Heart right ventricle (tissue), 16 donors: ENCODE data around the gene SPATC1L. TPM values are rescaled to one million over a fixed set of nuclear protein-coding genes. Genes with fewer than 3 reads are reported as not detected.
"Not testable (repeated sequence)": the region's sequence is repeated elsewhere in the genome, so short reads cannot be mapped to it uniquely, and the experiment has no call there.

Source experiments
- ATAC-seq, 8 donors: fragments of 200-7000 bp; cut with Tn5 transposase; one replicate each; pipeline ENCODE4 v1.9.1; 2020; ENCODE audit warnings: mild to moderate bottlenecking in 8 of 8, moderate library complexity in 8 of 8, moderate number of reproducible peaks in 1 of 8
- DNase-seq, 2 donors: peaks; one replicate each; pipeline ENCODE4 v3.0.0-alpha.2; 2020
- H3K27ac ChIP-seq, 10 donors: fragments of 200-600 bp; sonication (generic) in 2 of 10; one replicate each; pipeline versions ENCODE4 v1.5.0 to v1.8.0; 2020 to 2022; ENCODE audit warnings: mild to moderate bottlenecking in 3 of 10
- H3K27me3 ChIP-seq, 7 donors: fragments of 200-600 bp; one replicate each; pipeline ENCODE4 v1.8.0; 2021 to 2022; ENCODE audit warnings: mild to moderate bottlenecking in 2 of 7
- H3K36me3 ChIP-seq, 9 donors: fragments of 200-600 bp; sonication (generic) in 1 of 9; one replicate each; pipeline versions ENCODE4 v1.5.0 to v1.8.0; 2020 to 2022; ENCODE audit warnings: mild to moderate bottlenecking in 2 of 9
- H3K4me1 ChIP-seq, 9 donors: fragments of 200-600 bp; sonication (generic) in 1 of 9; one replicate each; pipeline versions ENCODE4 v1.5.0 to v1.8.0; 2020 to 2022; ENCODE audit warnings: mild to moderate bottlenecking in 4 of 9
- H3K4me3 ChIP-seq, 10 donors: fragments of 200-600 bp; sonication (generic) in 2 of 10; one replicate each; pipeline versions ENCODE4 v1.5.0 to v1.8.0; 2020 to 2022; ENCODE audit warnings: mild to moderate bottlenecking in 7 of 10, moderate library complexity in 2 of 10
- H3K9me3 ChIP-seq, 11 donors: fragments of 200-600 bp in 10 of 11; sonication (generic) in 2 of 11; one replicate each; pipeline versions ENCODE4 v1.5.0 to v1.8.0; 2013 to 2022; ENCODE audit warnings: mild to moderate bottlenecking in 2 of 11, control low read depth in 1 of 11, moderate library complexity in 1 of 11
- WGBS, 2 donors: extraction: QIAGEN DNeasy Blood & Tissue Kit; methylation state at CpG; one replicate each; pipeline ENCODE4 v1.1.7; 2013; ENCODE audit warnings: inconsistent platforms in 1 of 2; 5-methylcytosine and 5-hydroxymethylcytosine counted together
- intact Hi-C, 10 donors: fragments of 100-400 bp; cut with DNase I; formaldehyde crosslinking; loops; one replicate each; pipeline versions ENCODE4 v1.11.1 to v1.14.2; 2022
- polyA plus RNA-seq, 2 donors: library from polyadenylated mRNA; stranded (reverse); fragments of 200-250 nt; gene quantifications; one replicate each; pipeline ENCODE4 v1.2.3, GENCODE V29; 2013
- total RNA-seq, 10 donors: library from RNA; stranded (reverse); fragmentation: NEBNext Ultra II Directional in 3 of 10; extraction: Animal tissue kit (Norgen Biotek cat#: 25700) in 3 of 10; gene quantifications; one replicate each; pipeline versions ENCODE4 v1.2.1 to v1.2.4, GENCODE V29; 2021 to 2023
- TF ChIP-seq, protein P1 (sequence below), 9 donors: fragments of 200-600 bp; sonication (generic) in 2 of 9; IDR thresholded peaks; one replicate each; pipeline versions ENCODE4 v1.5.0 to v1.8.0; 2021 to 2022; ENCODE audit warnings: antibody characterized with exemption in 9 of 9, mild to moderate bottlenecking in 5 of 9, moderate library complexity in 1 of 9
- donor health status: Arrhythmogenic right ventricular cardiomyopathy.
- donor health status: ischemic (EF 13 %, LVEDD 7.1; RV severe dilation, severe dysfunction).
- donor health status: healthy with polysubstance abuse.
- donor health status: DM: no; HTN: yes; CAD: no.
- donor health status: DM: no; HTN: no; CAD: no.
- donor health status: ischemic (EF 25% LVEDD 6.9; RV normal size, moderate dysfunction).
- donor health status: ischemic (EF 25% LVEDD 5.7; RV mildly dilated, moderate dysfunction).
- donor health status: healthy.
- donor health status: DM: yes; HTN: yes; CAD: no.
- donor health status: Ischemic cardiomyopathy.
- donor health status: ischemic (EF 35%, LVEDD 5.7; RV mildly dilated, moderate dysfunction).
- donor health status: nonischemic (EF 11% LVEDD 7.7; RV severe dilation, severe dysfunction).
- donor health status: DM: yes; HTN: yes; CAD: no.
- donor health status: PGD.
- donor health status: ischemic (EF 29% LVEDD 5.4; RV normal size, mild dysfunction).
- donor health status: nonischemic (EF 23%, LVEDD 6.1; RV moderate dilation, normal function).

Gene SPATC1L
- total and polyA plus RNA-seq, 12 donors = 4.7 to 14.6 (median 8.4) TPM

DNA sequence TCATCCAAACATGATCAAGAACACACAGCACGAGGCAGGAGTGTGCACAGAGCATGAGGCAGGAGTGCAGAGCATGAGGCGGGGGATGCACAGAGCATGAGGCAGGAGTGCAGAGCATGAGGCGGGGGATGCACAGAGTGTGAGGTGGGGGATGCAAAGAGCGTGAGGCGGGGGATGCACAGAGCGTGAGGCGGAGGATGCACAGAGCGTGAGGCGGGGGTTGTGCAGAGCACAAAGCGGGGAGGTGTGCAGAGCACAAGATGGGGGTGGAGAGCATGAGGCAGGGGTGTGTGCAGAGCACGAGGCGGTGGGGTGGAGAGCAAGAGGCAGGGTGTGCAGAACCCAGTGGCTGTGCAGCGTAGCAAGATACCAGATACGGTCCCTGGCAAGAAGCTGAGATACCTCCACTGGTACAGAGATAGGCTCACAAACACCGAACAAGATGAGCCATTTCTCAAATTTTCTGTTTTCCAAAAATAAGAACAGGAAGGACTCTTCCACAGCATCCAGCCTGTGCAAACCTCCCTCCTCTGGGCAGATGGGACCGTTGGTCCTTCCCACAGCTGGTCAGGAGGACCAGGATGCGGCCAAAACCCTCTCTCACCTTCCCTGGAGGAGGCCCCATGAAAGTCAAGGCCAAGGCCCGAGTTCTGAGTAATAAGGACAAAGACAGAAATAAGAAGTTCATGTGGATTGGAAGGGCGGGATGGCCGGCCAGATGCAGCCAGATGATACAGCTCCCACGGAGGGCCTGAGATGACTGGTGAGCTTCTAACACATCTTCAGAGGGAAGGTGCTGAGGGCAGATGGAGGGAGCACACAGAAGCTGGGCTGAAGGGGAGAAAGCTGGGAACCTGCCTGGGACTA, 12.0 kb downstream of the SPATC1L start:
- ATAC-seq = peak in 1 of 8 donors; percentile 69
- 88 to 94% methylated on average over 21 of the region's 21 CpGs for WGBS, 2 donors
- DNase-seq = no peak

DNA sequence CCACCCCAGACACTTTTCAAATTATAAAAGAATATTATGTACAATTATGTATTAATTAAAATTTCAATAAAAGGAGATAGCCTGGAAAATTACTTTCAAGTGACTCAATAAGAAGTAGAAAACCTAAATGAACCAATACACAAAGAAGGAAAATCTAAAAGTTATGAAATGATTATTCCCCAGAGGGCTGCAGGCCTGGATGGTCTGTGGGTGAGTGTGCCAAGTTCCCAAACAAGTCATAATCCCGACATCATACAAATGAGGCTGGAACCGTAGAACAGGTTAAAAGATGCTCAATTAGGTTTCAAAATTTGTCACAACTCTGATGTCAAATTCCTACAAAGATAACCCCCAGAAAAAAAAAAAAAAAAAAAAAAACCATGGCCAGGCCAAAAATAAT, 12.7 kb downstream of the SPATC1L start:
- ATAC-seq = no peak
- 48 to 56% methylated on average over 2 of the region's 2 CpGs for WGBS, 2 donors
- Histone ChIP-seq H3K27ac (no peak overlapping the region), H3K4me1 (no peaks in the 10 kb centered on the region), H3K9me3 (peaks cover 0 to 27% (median 12%) of the 10 kb centered on the region in 11 donors), H3K27me3 (no peaks in the 10 kb centered on the region), H3K4me3 (no peak overlapping the region), H3K36me3 (no peaks in the 10 kb centered on the region)
- TF ChIP-seq, protein P1, sequence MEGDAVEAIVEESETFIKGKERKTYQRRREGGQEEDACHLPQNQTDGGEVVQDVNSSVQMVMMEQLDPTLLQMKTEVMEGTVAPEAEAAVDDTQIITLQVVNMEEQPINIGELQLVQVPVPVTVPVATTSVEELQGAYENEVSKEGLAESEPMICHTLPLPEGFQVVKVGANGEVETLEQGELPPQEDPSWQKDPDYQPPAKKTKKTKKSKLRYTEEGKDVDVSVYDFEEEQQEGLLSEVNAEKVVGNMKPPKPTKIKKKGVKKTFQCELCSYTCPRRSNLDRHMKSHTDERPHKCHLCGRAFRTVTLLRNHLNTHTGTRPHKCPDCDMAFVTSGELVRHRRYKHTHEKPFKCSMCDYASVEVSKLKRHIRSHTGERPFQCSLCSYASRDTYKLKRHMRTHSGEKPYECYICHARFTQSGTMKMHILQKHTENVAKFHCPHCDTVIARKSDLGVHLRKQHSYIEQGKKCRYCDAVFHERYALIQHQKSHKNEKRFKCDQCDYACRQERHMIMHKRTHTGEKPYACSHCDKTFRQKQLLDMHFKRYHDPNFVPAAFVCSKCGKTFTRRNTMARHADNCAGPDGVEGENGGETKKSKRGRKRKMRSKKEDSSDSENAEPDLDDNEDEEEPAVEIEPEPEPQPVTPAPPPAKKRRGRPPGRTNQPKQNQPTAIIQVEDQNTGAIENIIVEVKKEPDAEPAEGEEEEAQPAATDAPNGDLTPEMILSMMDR (IDR thresholded peaks at IDR 0.05) = no peak
- DNase-seq = no peak
- intact Hi-C loops = no loop called here

More for the DNA sequence above, 12.0 kb downstream of the SPATC1L start:
- no peaks in the 10 kb centered on the region for H3K27me3 ChIP-seq
- H3K4me3 ChIP-seq = no peak overlapping the region
- no peak overlapping the region for H3K27ac ChIP-seq
- H3K9me3 ChIP-seq = peaks cover 0 to 32% (median 13%) of the 10 kb centered on the region in 11 donors
- no peaks in the 10 kb centered on the region for H3K36me3 ChIP-seq
- TF ChIP-seq, protein P1 (IDR thresholded peaks at IDR 0.05) = no peak
- intact Hi-C loops = no loop called here
- no peaks in the 10 kb centered on the region for H3K4me1 ChIP-seq

DNA sequence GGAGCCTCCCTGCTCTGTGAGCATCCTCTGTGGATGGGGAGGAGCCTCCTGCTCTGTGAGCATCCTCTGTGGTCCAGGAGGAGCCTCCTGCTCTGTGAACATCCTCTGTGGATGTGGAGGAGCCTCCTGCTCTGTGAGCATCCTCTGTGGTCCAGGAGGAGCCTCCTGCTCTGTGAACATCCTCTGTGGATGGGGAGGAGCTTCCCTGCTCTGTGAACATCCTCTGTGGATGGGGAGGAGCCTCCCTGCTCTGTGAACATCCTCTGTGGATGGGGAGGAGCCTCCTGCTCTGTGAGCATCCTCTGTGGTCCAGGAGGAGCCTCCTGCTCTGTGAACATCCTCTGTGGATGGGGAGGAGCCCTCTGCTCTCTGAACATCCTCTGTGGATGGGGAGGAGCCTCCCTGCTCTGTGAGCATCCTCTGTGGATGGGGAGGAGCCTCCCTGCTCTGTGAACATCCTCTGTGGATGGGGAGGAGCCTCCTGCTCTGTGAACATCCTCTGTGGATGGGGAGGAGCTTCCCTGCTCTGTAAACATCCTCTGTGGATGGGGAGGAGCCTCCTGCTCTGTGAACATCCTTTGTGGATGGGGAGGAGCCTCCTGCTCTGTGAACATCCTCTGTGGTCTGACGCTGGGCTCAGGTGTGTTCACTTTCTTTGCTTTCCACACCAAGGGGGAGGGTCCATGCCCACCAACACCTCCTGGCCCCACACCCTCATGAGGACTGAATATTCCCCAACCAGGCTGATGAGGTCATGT, 13.6 kb downstream of the SPATC1L start:
- H3K4me1 ChIP-seq, intact Hi-C loops, DNase-seq, H3K36me3 ChIP-seq, H3K27ac ChIP-seq, ATAC-seq, H3K4me3 ChIP-seq, H3K27me3 ChIP-seq: not testable (repeated sequence)
- H3K9me3 ChIP-seq = peaks cover 0 to 20% (median 10%) of the 10 kb centered on the region in 11 donors
- WGBS, 2 donors = 64 to 76% methylated on average over 1 of the region's 1 CpG

DNA sequence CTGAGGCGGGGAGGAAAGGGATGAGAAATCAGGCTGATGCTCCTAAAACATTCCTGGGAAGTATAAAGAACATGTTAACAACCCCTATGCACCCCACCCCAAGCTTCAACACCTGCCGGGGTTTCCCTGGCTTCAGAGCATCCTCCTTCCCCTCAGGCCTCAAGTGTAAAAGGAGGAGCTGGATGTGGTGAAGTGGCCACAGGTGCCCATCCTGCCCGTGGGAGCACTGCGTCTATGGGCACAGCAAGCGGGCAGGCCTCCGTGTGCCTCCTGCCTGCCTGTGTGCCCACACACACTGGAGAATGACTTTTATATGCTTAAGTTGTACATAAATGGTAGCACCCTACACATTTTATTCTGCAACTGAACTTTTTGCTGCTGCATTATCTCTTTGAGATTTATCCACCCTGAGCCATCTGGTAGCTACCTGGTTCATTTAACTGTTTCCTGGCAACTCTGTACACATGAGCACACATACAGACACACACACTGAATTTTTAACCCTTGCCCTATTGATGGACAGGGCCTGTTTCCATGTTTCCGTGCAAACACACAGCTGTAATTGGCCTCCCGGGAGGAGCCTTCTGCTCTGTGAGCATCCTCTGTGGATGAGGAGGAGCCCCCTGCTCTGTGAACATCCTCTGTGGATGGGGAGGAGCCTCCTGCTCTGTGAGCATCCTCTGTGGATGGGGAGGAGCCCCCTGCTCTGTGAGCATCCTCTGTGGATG, 15.4 kb downstream of the SPATC1L start:
- WGBS, 2 donors = 75% methylated on average over 8 of the region's 8 CpGs
- intact Hi-C loops = no loop called here
- DNase-seq (no peak), ATAC-seq (no peak)
- Histone ChIP-seq H3K27ac (no peak overlapping the region), H3K4me1 (no peaks in the 10 kb centered on the region), H3K36me3 (peaks cover 0 to 6% (median 0%) of the 10 kb centered on the region in 9 donors), H3K9me3 (peaks cover 0 to 3% (median 0%) of the 10 kb centered on the region in 11 donors), H3K27me3 (no peaks in the 10 kb centered on the region), H3K4me3 (no peak overlapping the region)
- TF ChIP-seq, protein P1 (IDR thresholded peaks at IDR 0.05) = no peak
